Measurements from ENCODE around the gene CYP2A7.
A peak's percentile ranks its signal among the peaks of the same experiment; 100 is the strongest.
"Not testable (repeated sequence)": the region's sequence is repeated elsewhere in the genome, so short reads cannot be mapped to it uniquely, and the experiment has no call there.

The CYP2A7 gene

GRCh38 chr19:40921005-40921897 lies 39.2 kb upstream of the CYP2A7 start:
- DNase-seq: no peak
- no peak overlapping the region for H3K27ac ChIP-seq
- no peaks in the 10 kb centered on the region for H3K36me3 ChIP-seq (replicated peaks)
- in situ Hi-C loops (cut with HindIII; ENCODE audit: low pct_ligation_motif_present, low sequenced_read_pairs): no loop called here
- H3K27me3 ChIP-seq (replicated peaks): no peaks in the 10 kb centered on the region
- no peak overlapping the region for H3K4me3 ChIP-seq (ENCODE audit: low read depth, low read length)
- TF ChIP-seq, protein P1, sequence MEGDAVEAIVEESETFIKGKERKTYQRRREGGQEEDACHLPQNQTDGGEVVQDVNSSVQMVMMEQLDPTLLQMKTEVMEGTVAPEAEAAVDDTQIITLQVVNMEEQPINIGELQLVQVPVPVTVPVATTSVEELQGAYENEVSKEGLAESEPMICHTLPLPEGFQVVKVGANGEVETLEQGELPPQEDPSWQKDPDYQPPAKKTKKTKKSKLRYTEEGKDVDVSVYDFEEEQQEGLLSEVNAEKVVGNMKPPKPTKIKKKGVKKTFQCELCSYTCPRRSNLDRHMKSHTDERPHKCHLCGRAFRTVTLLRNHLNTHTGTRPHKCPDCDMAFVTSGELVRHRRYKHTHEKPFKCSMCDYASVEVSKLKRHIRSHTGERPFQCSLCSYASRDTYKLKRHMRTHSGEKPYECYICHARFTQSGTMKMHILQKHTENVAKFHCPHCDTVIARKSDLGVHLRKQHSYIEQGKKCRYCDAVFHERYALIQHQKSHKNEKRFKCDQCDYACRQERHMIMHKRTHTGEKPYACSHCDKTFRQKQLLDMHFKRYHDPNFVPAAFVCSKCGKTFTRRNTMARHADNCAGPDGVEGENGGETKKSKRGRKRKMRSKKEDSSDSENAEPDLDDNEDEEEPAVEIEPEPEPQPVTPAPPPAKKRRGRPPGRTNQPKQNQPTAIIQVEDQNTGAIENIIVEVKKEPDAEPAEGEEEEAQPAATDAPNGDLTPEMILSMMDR (IDR thresholded peaks at IDR 0.05; ENCODE audit: low read depth, low read length, missing control alignments): no peak

GRCh38 chr19:40920300-40921004 lies 38.4 kb upstream of the CYP2A7 start:
- Histone ChIP-seq H3K27ac (no peak overlapping the region), H3K27me3 (replicated peaks) (no peaks in the 10 kb centered on the region), H3K36me3 (replicated peaks) (no peaks in the 10 kb centered on the region), H3K4me3 (ENCODE audit: low read depth, low read length) (no peak overlapping the region)
- DNase-seq: no peak
- in situ Hi-C loops (cut with HindIII; ENCODE audit: low pct_ligation_motif_present, low sequenced_read_pairs): no loop called here
- TF ChIP-seq, protein P1 (IDR thresholded peaks at IDR 0.05; ENCODE audit: low read depth, low read length, missing control alignments): no peak

- H3K4me3 ChIP-seq (ENCODE audit: low read depth, low read length); DNase-seq; H3K36me3 ChIP-seq (replicated peaks); H3K27me3 ChIP-seq (replicated peaks); in situ Hi-C loops (cut with HindIII; ENCODE audit: low pct_ligation_motif_present, low sequenced_read_pairs); H3K27ac ChIP-seq: not testable (repeated sequence)
Observed at GRCh38 chr19:40919530-40920299, 37.7 kb upstream of the CYP2A7 start.

- H3K36me3 ChIP-seq (replicated peaks); in situ Hi-C loops (cut with HindIII; ENCODE audit: low pct_ligation_motif_present, low sequenced_read_pairs); H3K27ac ChIP-seq: not testable (repeated sequence)
Observed at GRCh38 chr19:40918303-40918702, 36.3 kb upstream of the CYP2A7 start.

DNA sequence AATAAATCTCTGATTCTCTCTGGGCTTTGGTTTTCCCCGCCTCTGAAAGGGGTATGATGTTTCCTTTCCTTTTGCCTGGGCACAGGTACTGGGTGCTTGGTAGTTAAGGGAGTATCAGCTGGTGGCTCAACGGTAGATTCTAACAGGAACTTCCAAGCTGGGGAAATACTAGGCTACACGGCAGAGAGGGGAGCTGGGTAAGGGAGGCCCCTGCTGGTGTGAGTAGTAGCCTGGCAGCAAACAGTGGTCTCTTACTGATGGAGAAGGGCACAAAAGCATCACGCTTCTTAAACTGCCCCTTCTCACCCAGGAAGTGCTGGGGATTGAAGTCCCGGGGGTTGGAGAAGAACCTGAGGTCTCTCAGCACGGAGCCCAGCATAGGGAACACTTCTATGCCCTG lies 26.9 kb upstream of the CYP2A7 start:
- in situ Hi-C loops (cut with HindIII; ENCODE audit: low pct_ligation_motif_present, low sequenced_read_pairs): no loop called here
- DNase-seq: no peak
- Histone ChIP-seq H3K36me3 (replicated peaks) (no peaks in the 10 kb centered on the region), H3K4me3 (ENCODE audit: low read depth, low read length) (no peak overlapping the region), H3K27ac (no peak overlapping the region), H3K27me3 (replicated peaks) (no peaks in the 10 kb centered on the region)
- TF ChIP-seq, protein P1 (IDR thresholded peaks at IDR 0.05; ENCODE audit: low read depth, low read length, missing control alignments): peak; percentile 70

More at GRCh38 chr19:40918303-40918702, 36.3 kb upstream of the CYP2A7 start:
- not testable (repeated sequence) for H3K27me3 ChIP-seq (replicated peaks); H3K4me3 ChIP-seq (ENCODE audit: low read depth, low read length); DNase-seq

GRCh38 chr19:40907968-40908735 lies 26.1 kb upstream of the CYP2A7 start:
- no peaks in the 10 kb centered on the region for H3K27me3 ChIP-seq (replicated peaks)
- no peaks in the 10 kb centered on the region for H3K36me3 ChIP-seq (replicated peaks)
- H3K4me3 ChIP-seq (ENCODE audit: low read depth, low read length): no peak overlapping the region
- DNase-seq: no peak
- TF ChIP-seq, protein P1 (IDR thresholded peaks at IDR 0.05; ENCODE audit: low read depth, low read length, missing control alignments): no peak
- H3K27ac ChIP-seq: no peak overlapping the region
- in situ Hi-C loops (cut with HindIII; ENCODE audit: low pct_ligation_motif_present, low sequenced_read_pairs): no loop called here

All from brain microvascular endothelial cell (primary cell).